ENCODE results near the gene IQGAP3. TPM values are rescaled to one million over a fixed set of nuclear protein-coding genes. Genes with fewer than 3 reads are reported as not detected.

The IQGAP3 gene
- total RNA-seq, 1 donor from 2014 or later, result 9.8 TPM

- H3K27me3 Mint-ChIP-seq (ENCODE audit: low read depth), result no peaks in the 10 kb centered on the region
- no peaks in the 10 kb centered on the region for H3K36me3 Mint-ChIP-seq (ENCODE audit: low read depth)
- H3K27ac Mint-ChIP-seq (ENCODE audit: unreplicated experiment), result peak overlapping the region; percentile 3
- H3K4me3 Mint-ChIP-seq (ENCODE audit: unreplicated experiment), result no peak overlapping the region
- DNase-seq (ENCODE audit: low spot score), result no peak
- no peaks in the 10 kb centered on the region for H3K9me3 Mint-ChIP-seq (ENCODE audit: low read depth)
- TF ChIP-seq CTCF (IDR thresholded peaks at IDR 0.05), result no peak
- H3K4me1 Mint-ChIP-seq (ENCODE audit: low read depth), result peaks cover 61% of the 10 kb centered on the region
Observed at GRCh38 chr1:156506450-156506849, 65.9 kb downstream of the IQGAP3 start.

GRCh38 chr1:156505679-156506298 is 66.6 kb downstream of the IQGAP3 start:
- peak overlapping the region; percentile 77 for H3K4me3 Mint-ChIP-seq (ENCODE audit: unreplicated experiment)

GRCh38 chr1:156504821-156505678 is 67.3 kb downstream of the IQGAP3 start:
- Mint-ChIP-seq H3K27me3 (ENCODE audit: low read depth) (no peaks in the 10 kb centered on the region), H3K4me1 (ENCODE audit: low read depth) (peaks cover 56% of the 10 kb centered on the region), H3K36me3 (ENCODE audit: low read depth) (no peaks in the 10 kb centered on the region), H3K9me3 (ENCODE audit: low read depth) (no peaks in the 10 kb centered on the region), H3K27ac (ENCODE audit: unreplicated experiment) (peak overlapping the region; percentile 99), H3K4me3 (ENCODE audit: unreplicated experiment) (peak overlapping the region; percentile 77)
- peak; percentile 98 for DNase-seq (ENCODE audit: low spot score)
- no peak for TF ChIP-seq CTCF (IDR thresholded peaks at IDR 0.05)

More at GRCh38 chr1:156505679-156506298, 66.6 kb downstream of the IQGAP3 start:
- H3K36me3 Mint-ChIP-seq (ENCODE audit: low read depth), result no peaks in the 10 kb centered on the region
- DNase-seq (ENCODE audit: low spot score), result no peak
- H3K9me3 Mint-ChIP-seq (ENCODE audit: low read depth), result no peaks in the 10 kb centered on the region
- no peaks in the 10 kb centered on the region for H3K27me3 Mint-ChIP-seq (ENCODE audit: low read depth)
- TF ChIP-seq CTCF (IDR thresholded peaks at IDR 0.05), result no peak
- H3K27ac Mint-ChIP-seq (ENCODE audit: unreplicated experiment), result peak overlapping the region; percentile 99
- H3K4me1 Mint-ChIP-seq (ENCODE audit: low read depth), result peaks cover 61% of the 10 kb centered on the region

- peak overlapping the region; percentile 77 for H3K4me3 Mint-ChIP-seq (ENCODE audit: unreplicated experiment)
- peak overlapping the region; percentile 99 for H3K27ac Mint-ChIP-seq (ENCODE audit: unreplicated experiment)
- no peak for TF ChIP-seq CTCF (IDR thresholded peaks at IDR 0.05)
- H3K9me3 Mint-ChIP-seq (ENCODE audit: low read depth), result no peaks in the 10 kb centered on the region
- H3K36me3 Mint-ChIP-seq (ENCODE audit: low read depth), result no peaks in the 10 kb centered on the region
- peaks cover 56% of the 10 kb centered on the region for H3K4me1 Mint-ChIP-seq (ENCODE audit: low read depth)
- DNase-seq (ENCODE audit: low spot score), result no peak
- H3K27me3 Mint-ChIP-seq (ENCODE audit: low read depth), result no peaks in the 10 kb centered on the region
Observed at GRCh38 chr1:156504438-156504813, 67.9 kb downstream of the IQGAP3 start.

- Mint-ChIP-seq H3K9me3 (ENCODE audit: low read depth) (no peaks in the 10 kb centered on the region), H3K4me3 (ENCODE audit: unreplicated experiment) (peak overlapping the region; percentile 77), H3K4me1 (ENCODE audit: low read depth) (peaks cover 59% of the 10 kb centered on the region), H3K36me3 (ENCODE audit: low read depth) (no peaks in the 10 kb centered on the region), H3K27ac (ENCODE audit: unreplicated experiment) (peak overlapping the region; percentile 99), H3K27me3 (ENCODE audit: low read depth) (no peaks in the 10 kb centered on the region)
- DNase-seq (ENCODE audit: low spot score), result peak; percentile 19
- TF ChIP-seq CTCF (IDR thresholded peaks at IDR 0.05), result no peak
Observed at GRCh38 chr1:156503698-156504437, 68.5 kb downstream of the IQGAP3 start.
